ENCODE measurements around the gene DYSF. TPM values are rescaled to one million over a fixed set of nuclear protein-coding genes. Genes with fewer than 3 reads are reported as not detected.

DYSF gene
- total RNA-seq, 1 experiment from 2014 or later = 5.5 TPM

GRCh38 chr2:71474744-71475397 lies 21.5 kb downstream of the DYSF start:
- H3K27ac Mint-ChIP-seq = peak overlapping the region in 1 of 3 experiments; percentile 53; a peak in 1 of 7 replicates
- H3K36me3 Mint-ChIP-seq (ENCODE audit: insufficient read depth in 1 of 3, low read depth in 3 of 3) = peaks cover 0 to 2% (median 0%) of the 10 kb centered on the region in 3 experiments; a peak in 2 of 7 replicates
- Histone ChIP-seq H3K14ac (ENCODE audit: insufficient read depth, low read length) (no peak overlapping the region), H4K5ac (ENCODE audit: insufficient read length, low read depth, low read length) (no peak overlapping the region), H4K8ac (replicated peaks; ENCODE audit: insufficient read length, low read depth, low read length) (no peak overlapping the region), H3K4me1 (ENCODE audit: insufficient read depth, low read length) (no peaks in the 10 kb centered on the region), H2BK120ac (ENCODE audit: low read depth, low read length, poor library complexity, severe bottlenecking) (no peak overlapping the region), H2BK20ac (ENCODE audit: low read depth, low read length, poor library complexity, severe bottlenecking) (no peak overlapping the region), H3K4me2 (ENCODE audit: insufficient read depth, insufficient read length, low read length) (no peak overlapping the region), H2BK15ac (ENCODE audit: low read depth, low read length) (no peak overlapping the region), H3K4ac (ENCODE audit: low read depth, low read length) (no peak overlapping the region), H3K23ac (ENCODE audit: insufficient read length, low read depth, low read length) (no peak overlapping the region), H2BK5ac (ENCODE audit: insufficient read length, low read length) (no peak overlapping the region), H3K9me3 (ENCODE audit: control insufficient read depth, low read depth, low read length) (no peaks in the 10 kb centered on the region), H2BK12ac (ENCODE audit: insufficient read length, low read depth, low read length) (no peak overlapping the region), H2AFZ (ENCODE audit: low read length) (no peak overlapping the region), H3T11ph (ENCODE audit: low read length) (no peak overlapping the region), H3K9ac (ENCODE audit: extremely low read depth, insufficient read length, low read length) (no peak overlapping the region), H4K20me1 (ENCODE audit: control insufficient read depth, insufficient read depth, insufficient read length) (no peaks in the 10 kb centered on the region), H2AK5ac (ENCODE audit: insufficient read length, low read length) (no peak overlapping the region), H3K23me2 (ENCODE audit: insufficient read length, low read depth, low read length, poor library complexity, severe bottlenecking) (no peaks in the 10 kb centered on the region), H3K79me1 (ENCODE audit: insufficient read depth, low read depth, low read length, poor library complexity, severe bottlenecking) (no peaks in the 10 kb centered on the region), H3K27me3 (ENCODE audit: insufficient read depth, low read length) (no peaks in the 10 kb centered on the region), H3K56ac (ENCODE audit: insufficient read length, low read depth, low read length) (no peak overlapping the region), H3K79me2 (ENCODE audit: insufficient read depth, low read length) (no peaks in the 10 kb centered on the region), H4K91ac (ENCODE audit: insufficient read length, low read depth, low read length) (no peak overlapping the region), H3K18ac (ENCODE audit: insufficient read length, low read depth, low read length) (no peak overlapping the region), H3K27ac (ENCODE audit: insufficient read length, low read depth, low read length) (no peak overlapping the region)
- WGBS (ENCODE audit: extremely low coverage, insufficient read length, low lambda C conversion rate) = no CpG with 5 or more reads among the region's 10 CpGs
- H3K9me3 Mint-ChIP-seq = no peaks in the 10 kb centered on the region
- H3K27me3 Mint-ChIP-seq (ENCODE audit: low read depth) = peaks cover 13% of the 10 kb centered on the region
- no peak for TF ChIP-seq CTCF (conservative IDR thresholded peaks at IDR 0.05)
- H3K4me3 Mint-ChIP-seq = no peak overlapping the region
- no peak for DNase-seq
- H3K4me1 Mint-ChIP-seq = peaks cover 20 to 21% of the 10 kb centered on the region in 2 experiments

Measured in H9 (cell line).